NCI-H526 treated with DMSO at 0.1 percent for 48 hours (cell line): Measurements from ENCODE around the gene ZNF488.

Source experiments
- DNase-seq: peaks from one replicate; lab custom pipeline; 2025; lab: John Stamatoyannopoulos, UW

ZNF488 gene

DNA sequence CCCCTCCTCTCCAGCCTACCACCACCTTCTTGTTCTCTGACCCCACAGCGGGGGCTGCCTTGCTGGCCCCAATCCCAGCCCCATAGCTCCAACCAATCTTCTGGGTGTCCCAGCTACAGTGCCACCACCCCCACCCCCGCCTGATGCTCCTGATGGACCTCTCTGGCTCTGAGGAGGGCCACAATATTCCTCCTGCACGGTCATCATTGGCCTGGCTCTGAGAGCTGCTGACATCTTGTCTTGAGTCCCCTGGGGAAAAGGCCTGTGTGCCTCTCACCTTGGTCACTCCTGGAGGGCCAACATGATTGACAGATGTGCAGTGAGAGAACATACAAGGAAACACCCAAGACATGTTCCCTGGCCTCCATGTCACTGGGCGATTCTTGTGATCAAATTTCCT is 54.2 kb downstream of the ZNF488 start:
- DNase-seq: no peak

DNA sequence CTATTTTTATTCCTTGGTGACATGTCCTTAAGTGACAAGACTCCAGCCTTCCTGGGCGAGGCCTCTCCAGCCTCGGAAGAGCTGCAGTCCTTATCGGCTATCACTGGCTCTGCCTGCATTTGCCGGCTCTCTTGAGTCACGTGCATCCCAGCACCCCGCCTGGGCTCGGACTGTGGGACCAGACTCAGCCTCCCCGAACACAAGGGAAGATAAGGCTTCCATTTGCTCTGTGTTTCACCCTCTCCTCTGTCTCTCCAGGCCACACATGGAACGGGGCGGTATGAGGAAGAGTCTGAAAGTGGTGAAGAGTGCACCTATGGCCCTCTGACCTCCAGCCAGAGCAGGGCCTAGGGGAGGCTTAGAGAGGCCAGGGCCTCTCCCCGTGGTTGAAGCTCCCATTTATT is 57.2 kb downstream of the ZNF488 start:
- DNase-seq: no peak

DNA sequence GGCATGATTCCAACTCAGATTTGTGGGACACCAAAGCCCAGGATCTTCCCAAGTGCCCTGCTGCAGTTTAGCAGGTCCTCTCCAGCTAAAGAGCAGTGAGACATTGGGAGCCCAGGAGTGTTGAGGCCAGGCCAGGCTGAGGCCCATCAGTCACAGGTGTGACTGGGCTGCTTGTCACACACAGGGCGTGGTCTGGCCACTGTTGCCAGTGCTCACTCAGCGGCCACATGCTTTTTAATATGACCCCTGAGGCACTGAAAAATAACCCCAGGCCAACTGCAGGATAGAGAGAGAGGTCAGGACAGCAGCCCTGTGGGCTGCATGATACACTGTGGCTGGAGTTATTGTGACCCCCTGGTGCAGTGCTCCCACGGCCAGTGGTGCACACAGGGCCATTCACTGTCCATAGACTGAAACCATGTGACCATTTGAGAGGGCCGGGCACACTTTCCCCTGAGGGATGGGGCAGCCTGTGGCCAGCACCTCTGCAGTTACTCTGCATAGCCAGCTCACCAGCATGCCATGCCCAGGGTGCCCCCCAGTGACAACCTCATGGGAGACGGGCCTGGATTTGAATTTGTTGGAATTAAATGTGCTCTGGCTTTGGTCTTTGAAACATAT is 57.7 kb downstream of the ZNF488 start:
- DNase-seq: no peak

DNA sequence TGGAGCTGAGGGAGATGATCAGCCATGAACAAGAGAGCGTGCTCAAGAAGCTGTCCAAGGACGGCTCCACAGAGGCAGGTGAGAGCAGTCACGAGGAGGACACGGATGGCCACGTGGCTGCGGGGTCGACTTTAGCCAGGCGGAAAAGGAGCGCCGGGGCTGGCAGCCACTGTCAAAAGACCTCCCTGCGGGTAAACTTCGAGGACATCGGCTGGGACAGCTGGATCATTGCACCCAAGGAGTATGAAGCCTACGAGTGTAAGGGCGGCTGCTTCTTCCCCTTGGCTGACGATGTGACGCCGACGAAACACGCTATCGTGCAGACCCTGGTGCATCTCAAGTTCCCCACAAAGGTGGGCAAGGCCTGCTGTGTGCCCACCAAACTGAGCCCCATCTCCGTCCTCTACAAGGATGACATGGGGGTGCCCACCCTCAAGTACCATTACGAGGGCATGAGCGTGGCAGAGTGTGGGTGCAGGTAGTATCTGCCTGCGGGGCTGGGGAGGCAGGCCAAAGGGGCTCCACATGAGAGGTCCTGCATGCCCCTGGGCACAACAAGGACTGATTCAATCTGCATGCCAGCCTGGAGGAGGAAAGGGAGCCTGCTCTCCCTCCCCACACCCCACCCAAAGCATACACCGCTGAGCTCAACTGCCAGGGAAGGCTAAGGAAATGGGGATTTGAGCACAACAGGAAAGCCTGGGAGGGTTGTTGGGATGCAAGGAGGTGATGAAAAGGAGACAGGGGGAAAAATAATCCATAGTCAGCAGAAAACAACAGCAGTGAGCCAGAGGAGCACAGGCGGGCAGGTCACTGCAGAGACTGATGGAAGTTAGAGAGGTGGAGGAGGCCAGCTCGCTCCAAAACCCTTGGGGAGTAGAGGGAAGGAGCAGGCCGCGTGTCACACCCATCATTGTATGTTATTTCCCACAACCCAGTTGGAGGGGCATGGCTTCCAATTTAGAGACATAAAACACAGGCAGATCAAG is 58.5 kb downstream of the ZNF488 start:
- DNase-seq: no peak

DNA sequence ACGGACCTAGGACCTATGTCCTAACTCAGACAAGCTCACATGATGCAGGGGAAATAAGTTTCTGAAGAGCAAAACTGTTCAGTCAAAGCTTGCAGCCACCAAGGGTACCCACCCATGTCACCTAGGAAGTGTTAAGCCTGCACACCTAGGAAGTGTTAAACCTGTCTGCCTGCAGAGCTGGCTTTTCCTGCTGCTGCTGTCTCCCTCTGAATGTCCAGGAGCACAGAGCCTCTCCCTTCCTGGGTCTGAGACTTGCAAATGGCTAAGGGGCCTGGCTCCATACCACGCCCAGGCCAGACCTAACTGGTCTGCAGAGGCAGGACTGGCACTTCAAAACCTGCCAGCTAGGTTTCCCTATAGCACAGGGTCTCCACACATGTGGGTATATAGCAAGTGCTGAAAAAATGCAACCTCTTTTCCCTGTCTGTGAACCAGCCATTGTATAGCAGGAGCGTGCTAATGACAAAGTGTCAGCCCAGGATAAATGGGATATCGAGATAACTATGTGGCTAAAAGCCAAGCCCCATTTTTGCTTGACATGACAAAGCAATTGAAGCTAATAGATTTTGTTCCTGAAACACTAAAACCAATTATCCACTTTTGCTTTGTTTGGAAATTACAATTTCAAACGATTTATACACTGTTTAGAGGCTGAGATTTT is 60.3 kb downstream of the ZNF488 start:
- no peak for DNase-seq

DNA sequence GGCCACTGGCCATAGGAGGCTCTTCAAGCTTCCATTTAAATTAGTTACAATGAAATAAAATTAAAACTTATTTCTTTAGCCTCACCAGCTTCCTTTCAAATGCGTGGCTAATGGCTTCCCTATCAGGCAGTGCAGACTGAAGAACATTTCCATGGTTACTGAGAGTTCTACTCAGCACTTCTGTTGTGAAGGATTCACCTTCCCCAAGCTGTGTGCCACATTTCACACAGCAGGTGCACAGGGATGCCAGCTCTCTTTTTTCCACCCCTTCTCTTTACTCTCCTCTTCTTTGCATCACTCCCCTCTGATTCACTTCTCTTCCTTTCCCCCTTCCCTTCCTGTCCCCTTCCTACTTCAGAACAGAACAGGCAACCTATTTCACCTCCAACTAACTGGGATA is 61.0 kb downstream of the ZNF488 start:
- no peak for DNase-seq

DNA sequence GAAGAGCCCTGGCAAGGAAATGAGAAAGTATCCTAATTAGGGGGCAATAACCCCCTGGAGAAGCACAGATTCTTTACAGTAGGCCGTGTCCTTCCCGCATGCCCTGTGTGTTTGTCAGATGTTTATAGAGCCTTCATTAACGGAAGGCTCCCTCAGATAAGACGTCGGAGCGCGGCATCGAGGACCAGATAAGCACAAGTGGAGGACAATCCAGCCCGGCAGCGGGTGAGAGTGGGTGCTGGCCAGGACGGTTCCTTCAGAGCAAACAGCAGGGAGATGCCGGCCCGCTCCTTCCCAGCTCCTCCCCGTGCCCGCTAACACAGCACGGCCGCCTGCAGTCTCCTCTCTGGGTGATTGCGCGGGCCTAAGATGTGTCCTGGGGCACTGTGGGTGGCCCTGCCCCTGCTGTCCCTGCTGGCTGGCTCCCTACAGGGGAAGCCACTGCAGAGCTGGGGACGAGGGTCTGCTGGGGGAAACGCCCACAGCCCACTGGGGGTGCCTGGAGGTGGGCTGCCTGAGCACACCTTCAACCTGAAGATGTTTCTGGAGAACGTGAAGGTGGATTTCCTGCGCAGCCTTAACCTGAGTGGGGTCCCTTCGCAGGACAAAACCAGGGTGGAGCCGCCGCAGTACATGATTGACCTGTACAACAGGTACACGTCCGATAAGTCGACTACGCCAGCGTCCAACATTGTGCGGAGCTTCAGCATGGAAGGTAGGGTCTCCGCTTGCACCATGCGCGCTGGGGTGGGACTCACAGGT is 61.6 kb downstream of the ZNF488 start, which contains the start of gene GDF2:
Gene GDF2, plus strand, starts transcription at position 155 of the 762 bp plus-strand sequence. Its CDS starts 215 bp downstream, at position 370.
- no peak for DNase-seq

DNA sequence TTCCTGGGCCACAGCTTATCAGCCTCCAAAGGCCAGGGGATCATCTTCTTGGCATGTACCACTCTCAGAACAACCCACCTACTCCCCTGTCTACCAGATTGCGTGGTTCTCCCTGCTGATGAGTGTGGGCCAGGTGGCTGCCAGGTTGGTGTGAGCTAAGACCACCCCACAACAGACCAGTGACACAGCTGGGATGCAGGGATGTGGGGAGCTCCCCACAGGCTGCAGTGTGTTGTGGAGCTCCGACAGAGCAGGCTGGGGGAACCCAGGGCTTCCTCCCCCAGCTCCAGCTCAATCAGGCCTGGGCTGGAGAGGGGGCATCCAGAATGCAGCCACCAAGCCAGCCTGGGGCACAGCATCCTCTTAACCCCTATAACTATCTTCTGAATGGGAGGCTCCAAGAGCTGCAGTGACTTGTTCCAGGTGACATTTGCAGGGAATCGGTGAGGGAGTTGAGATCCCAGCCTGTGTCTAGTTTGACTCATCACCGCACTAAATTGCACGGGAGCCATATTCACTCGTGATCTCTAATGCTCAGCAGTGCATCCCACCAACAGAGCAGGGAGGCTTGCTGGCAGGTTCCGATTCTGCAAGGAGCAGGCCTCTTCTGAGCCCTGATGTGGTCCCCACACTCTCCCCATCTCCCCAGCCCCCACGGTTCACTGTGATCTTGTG is 62.4 kb downstream of the ZNF488 start:
- no peak for DNase-seq

DNA sequence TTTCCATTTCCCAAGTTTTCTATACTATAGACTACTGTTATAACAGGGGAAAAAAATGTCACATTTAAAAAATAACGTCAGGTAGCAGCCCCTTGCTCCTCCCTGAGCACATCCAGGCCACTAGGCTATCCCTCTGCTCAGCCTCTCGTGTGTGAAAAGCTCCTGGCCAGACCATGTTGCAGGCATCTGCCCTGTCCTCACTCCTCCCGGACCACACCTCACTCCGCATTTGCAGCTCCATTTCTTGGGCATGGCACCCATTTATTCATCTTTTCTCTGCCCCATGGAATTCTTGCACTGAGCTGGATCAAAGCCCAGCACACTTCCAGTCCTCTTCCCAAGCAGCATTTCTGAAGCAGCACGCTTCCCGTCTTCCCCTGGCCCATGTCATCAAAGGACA is 63.3 kb downstream of the ZNF488 start:
- DNase-seq: no peak

DNA sequence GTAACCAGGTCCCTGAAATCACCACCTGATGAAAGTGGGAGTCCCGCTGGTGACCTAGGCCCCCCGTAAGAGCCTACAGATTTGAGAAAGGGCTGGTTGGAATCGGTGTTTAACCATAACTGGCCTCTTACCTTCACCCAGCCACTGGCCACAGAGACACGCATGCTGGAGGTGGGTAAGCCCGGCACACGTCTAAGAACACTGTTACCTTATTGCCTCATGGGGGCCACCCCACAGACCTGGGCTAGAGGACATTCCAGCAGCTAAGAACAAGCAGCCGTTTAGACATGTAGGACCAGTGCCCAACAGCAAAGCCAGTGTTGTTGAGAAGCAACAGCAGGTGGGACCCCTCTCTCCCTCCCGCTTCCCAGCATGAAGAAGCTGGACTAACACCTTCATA is 64.3 kb downstream of the ZNF488 start:
- DNase-seq: no peak

DNA sequence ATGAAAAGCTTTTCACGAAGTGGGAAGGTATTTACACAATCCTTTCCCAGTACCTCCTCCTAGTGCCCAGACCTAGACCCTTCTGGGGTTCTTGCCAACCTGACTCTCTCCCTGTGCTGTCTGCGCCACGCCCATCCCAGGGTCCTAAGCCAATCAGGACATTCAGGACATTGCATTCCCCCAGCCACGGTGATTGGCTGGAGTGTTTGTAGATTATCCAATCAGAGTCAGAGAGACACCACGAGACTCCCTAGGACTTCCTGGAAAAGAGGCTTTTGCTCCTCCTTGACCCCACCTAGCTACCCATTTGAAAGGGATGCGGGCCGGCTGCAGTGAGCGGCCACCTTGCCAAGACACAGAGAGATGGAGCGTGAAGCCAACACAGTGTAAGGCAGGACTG is 65.4 kb downstream of the ZNF488 start:
- no peak for DNase-seq

DNA sequence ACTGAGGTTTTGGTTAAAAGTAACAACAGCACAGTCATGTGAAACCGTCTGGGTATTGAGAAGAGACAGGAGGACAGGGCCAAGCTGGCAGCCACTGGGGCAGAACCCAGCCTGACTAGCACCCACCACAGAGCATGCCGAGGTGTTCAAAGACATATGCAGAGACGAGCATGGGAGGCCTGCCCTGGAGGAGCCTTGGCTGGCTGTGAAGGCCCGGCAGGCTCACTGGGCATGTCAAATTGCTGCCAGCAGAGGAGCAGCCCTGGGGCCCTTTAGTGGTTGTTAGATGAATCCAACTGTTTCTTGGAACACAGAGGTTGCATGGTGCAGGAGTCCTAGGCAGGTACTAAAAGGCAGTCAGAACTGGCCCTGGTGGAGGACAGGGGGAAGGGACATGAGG is 66.8 kb downstream of the ZNF488 start:
- no peak for DNase-seq

DNA sequence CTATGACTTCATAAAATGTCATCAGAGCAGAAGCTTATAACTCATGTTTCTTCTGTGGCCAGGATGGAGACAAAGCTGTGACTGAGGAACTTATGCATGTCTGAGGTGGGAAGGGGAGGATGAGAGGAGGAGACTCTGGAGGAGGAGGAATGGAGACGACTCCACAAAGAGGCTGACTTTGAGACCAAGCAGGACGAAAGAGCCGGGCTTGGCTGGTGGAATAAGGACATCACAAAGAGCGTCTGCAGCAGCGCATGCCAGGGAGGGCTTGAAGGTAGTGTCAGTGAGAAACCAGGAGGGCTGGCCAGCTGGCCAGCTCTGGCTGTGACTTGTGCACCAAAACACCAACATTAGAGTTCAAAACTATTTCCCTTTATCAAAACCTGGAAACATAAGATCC is 68.0 kb downstream of the ZNF488 start:
- no peak for DNase-seq
